Breast epithelium (tissue), 3 donors: ENCODE results near the gene LAMC2.

Source experiments
- POLR2A ChIP-seq: fragments of 450-650 bp; IDR thresholded peaks from one replicate; pipeline ENCODE4 v1.6.1; 2016; ENCODE audit warnings: antibody characterized with exemption, mild to moderate bottlenecking, moderate library complexity
- POLR2AphosphoS5 ChIP-seq, 3 donors: sonication (generic); formaldehyde crosslinking; IDR thresholded peaks; one replicate each; pipeline ENCODE4 v1.6.1; 2017; ENCODE audit warnings: antibody characterized with exemption in 3 of 3
- TF ChIP-seq, protein P1 (sequence below), 3 donors: fragments of 450-650 bp; IDR thresholded peaks; one replicate each; pipeline ENCODE4 v1.5.1; 2016 to 2017; ENCODE audit warnings: antibody characterized with exemption in 3 of 3, mild to moderate bottlenecking in 3 of 3, moderate library complexity in 3 of 3

- TF ChIP-seq POLR2A (no peak), POLR2AphosphoS5 (IDR thresholded peaks at IDR 0.05) (no peak)
- TF ChIP-seq, protein P1, sequence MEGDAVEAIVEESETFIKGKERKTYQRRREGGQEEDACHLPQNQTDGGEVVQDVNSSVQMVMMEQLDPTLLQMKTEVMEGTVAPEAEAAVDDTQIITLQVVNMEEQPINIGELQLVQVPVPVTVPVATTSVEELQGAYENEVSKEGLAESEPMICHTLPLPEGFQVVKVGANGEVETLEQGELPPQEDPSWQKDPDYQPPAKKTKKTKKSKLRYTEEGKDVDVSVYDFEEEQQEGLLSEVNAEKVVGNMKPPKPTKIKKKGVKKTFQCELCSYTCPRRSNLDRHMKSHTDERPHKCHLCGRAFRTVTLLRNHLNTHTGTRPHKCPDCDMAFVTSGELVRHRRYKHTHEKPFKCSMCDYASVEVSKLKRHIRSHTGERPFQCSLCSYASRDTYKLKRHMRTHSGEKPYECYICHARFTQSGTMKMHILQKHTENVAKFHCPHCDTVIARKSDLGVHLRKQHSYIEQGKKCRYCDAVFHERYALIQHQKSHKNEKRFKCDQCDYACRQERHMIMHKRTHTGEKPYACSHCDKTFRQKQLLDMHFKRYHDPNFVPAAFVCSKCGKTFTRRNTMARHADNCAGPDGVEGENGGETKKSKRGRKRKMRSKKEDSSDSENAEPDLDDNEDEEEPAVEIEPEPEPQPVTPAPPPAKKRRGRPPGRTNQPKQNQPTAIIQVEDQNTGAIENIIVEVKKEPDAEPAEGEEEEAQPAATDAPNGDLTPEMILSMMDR (IDR thresholded peaks at IDR 0.05) = no peak
Measured at GRCh38 chr1:183285746-183286145, 99.7 kb downstream of the LAMC2 start.
